Brain microvascular endothelial cell (primary cell): Measurements from ENCODE around the gene YWHAE.
"Not testable (repeated sequence)": the region's sequence is repeated elsewhere in the genome, so short reads cannot be mapped to it uniquely, and the experiment has no call there.

Experiments
- DNase-seq: peaks from one replicate; pipeline ENCODE4 v3.0.0-alpha.2; 2020
- H3K27ac ChIP-seq: fragments of 250-450 bp; sonication (Bioruptor Pico); 2 replicates; pipeline ENCODE4 v1.5.1; 2020; ENCODE audit warnings: mild to moderate bottlenecking, moderate library complexity
- H3K27me3 ChIP-seq: fragments of 250-450 bp; sonication (Bioruptor Pico); replicated peaks from 2 replicates; pipeline ENCODE4 v1.5.1; 2020; ENCODE audit warnings: mild to moderate bottlenecking
- H3K36me3 ChIP-seq: fragments of 250-450 bp; sonication (Bioruptor Pico); replicated peaks from 2 replicates; pipeline ENCODE4 v1.5.1; 2020; ENCODE audit warnings: mild to moderate bottlenecking
- H3K4me3 ChIP-seq: 2 replicates; pipeline ENCODE4 v1.5.1; 2011; ENCODE audit warnings: low read depth, mild to moderate bottlenecking, control low read depth, low read length, moderate library complexity
- in situ Hi-C: cut with HindIII; loops from 2 replicates; pipeline ENCODE4 v1.10.0; 2017; ENCODE audit warnings: low sequenced_read_pairs, low pct_ligation_motif_present
- TF ChIP-seq, protein P1 (sequence below): IDR thresholded peaks from 2 replicates; pipeline ENCODE4 v1.5.1; 2011; ENCODE audit warnings: low read depth, mild to moderate bottlenecking, moderate library complexity, low read length, control low read depth, inconsistent platforms; ENCODE audit errors: missing control alignments

The YWHAE gene

GRCh38 chr17:1390432-1391367, 9.3 kb downstream of the YWHAE start:
- in situ Hi-C loops = no loop called here
- no peak for DNase-seq
- Histone ChIP-seq H3K27me3 (no peaks in the 10 kb centered on the region), H3K4me3 (no peak overlapping the region), H3K36me3 (peaks cover 1% of the 10 kb centered on the region), H3K27ac (peak overlapping the region; percentile 30)
- TF ChIP-seq, protein P1, sequence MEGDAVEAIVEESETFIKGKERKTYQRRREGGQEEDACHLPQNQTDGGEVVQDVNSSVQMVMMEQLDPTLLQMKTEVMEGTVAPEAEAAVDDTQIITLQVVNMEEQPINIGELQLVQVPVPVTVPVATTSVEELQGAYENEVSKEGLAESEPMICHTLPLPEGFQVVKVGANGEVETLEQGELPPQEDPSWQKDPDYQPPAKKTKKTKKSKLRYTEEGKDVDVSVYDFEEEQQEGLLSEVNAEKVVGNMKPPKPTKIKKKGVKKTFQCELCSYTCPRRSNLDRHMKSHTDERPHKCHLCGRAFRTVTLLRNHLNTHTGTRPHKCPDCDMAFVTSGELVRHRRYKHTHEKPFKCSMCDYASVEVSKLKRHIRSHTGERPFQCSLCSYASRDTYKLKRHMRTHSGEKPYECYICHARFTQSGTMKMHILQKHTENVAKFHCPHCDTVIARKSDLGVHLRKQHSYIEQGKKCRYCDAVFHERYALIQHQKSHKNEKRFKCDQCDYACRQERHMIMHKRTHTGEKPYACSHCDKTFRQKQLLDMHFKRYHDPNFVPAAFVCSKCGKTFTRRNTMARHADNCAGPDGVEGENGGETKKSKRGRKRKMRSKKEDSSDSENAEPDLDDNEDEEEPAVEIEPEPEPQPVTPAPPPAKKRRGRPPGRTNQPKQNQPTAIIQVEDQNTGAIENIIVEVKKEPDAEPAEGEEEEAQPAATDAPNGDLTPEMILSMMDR = no peak

GRCh38 chr17:1387490-1388227, 12.4 kb downstream of the YWHAE start:
- H3K36me3 ChIP-seq, DNase-seq, H3K4me3 ChIP-seq, H3K27ac ChIP-seq, H3K27me3 ChIP-seq, in situ Hi-C loops: not testable (repeated sequence)

DNA sequence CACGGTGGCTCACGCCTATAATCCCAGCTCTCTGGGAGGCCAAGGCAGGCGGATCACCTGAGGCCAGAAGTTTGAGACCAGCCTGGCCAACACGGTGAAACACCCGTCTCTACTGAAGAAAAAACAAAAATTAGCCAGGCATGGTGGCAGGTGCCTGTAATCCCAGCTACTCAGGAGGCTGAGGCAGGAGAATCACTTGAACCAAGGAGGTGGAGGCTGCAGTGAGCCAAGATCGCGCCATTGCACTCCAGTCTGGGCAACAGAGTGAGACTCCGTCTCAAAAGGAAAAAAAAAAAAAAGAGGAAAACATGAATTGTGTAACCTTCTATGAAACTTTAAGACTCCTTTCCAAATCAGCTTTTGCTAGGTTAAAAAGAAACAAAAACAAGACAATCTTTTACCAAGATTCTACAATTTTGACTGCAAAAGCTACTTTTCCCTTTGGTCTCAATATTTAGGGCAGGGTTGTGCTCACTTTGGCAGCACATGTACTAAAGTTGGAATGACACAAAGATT, 13.3 kb downstream of the YWHAE start:
- H3K36me3 ChIP-seq, DNase-seq, H3K4me3 ChIP-seq, in situ Hi-C loops, H3K27ac ChIP-seq, H3K27me3 ChIP-seq: not testable (repeated sequence)

GRCh38 chr17:1386265-1386664, 13.8 kb downstream of the YWHAE start:
- no peak overlapping the region for H3K27ac ChIP-seq

GRCh38 chr17:1385861-1386260, 14.2 kb downstream of the YWHAE start:
- H3K4me3 ChIP-seq = no peak overlapping the region
- TF ChIP-seq, protein P1 = no peak
- H3K27me3 ChIP-seq = no peaks in the 10 kb centered on the region
- in situ Hi-C loops = no loop called here
- H3K27ac ChIP-seq = no peak overlapping the region
- no peak for DNase-seq
- no peaks in the 10 kb centered on the region for H3K36me3 ChIP-seq

More at GRCh38 chr17:1386265-1386664, 13.8 kb downstream of the YWHAE start:
- TF ChIP-seq, protein P1 = no peak
- Histone ChIP-seq H3K27me3 (no peaks in the 10 kb centered on the region), H3K36me3 (no peaks in the 10 kb centered on the region), H3K4me3 (no peak overlapping the region)
- no peak for DNase-seq
- in situ Hi-C loops = no loop called here

GRCh38 chr17:1384905-1385435, 15.1 kb downstream of the YWHAE start:
- Histone ChIP-seq H3K36me3 (no peaks in the 10 kb centered on the region), H3K27ac (no peak overlapping the region), H3K27me3 (no peaks in the 10 kb centered on the region), H3K4me3 (no peak overlapping the region)
- TF ChIP-seq, protein P1 = no peak
- no peak for DNase-seq
- in situ Hi-C loops = no loop called here
